Ascending aorta (tissue), 2 donors: Measurements from ENCODE around the gene BCR. TPM values are rescaled to one million over a fixed set of nuclear protein-coding genes. Genes with fewer than 3 reads are reported as not detected.
"Not testable (repeated sequence)": the region's sequence is repeated elsewhere in the genome, so short reads cannot be mapped to it uniquely, and the experiment has no call there.

ENCODE experiments used
- DNase-seq, 2 donors: peaks; one replicate each; pipeline ENCODE4 v3.0.0-alpha.2; 2019; ENCODE audit warnings: low spot score in 2 of 2
- H3K27ac ChIP-seq, 2 donors: fragments of 200-600 bp; sonication (generic); one replicate each; pipeline ENCODE4 v1.5.1; 2016 to 2017; ENCODE audit warnings: mild to moderate bottlenecking in 1 of 2
- H3K27me3 ChIP-seq: fragments of 200-600 bp; sonication (generic); one replicate; pipeline ENCODE4 v1.5.1; 2017
- H3K36me3 ChIP-seq, 2 donors: fragments of 200-600 bp; sonication (generic); one replicate each; pipeline ENCODE4 v1.5.1; 2016
- H3K4me1 ChIP-seq, 2 donors: fragments of 200-600 bp; sonication (generic); one replicate each; pipeline ENCODE4 v1.5.1; 2016 to 2017; ENCODE audit warnings: mild to moderate bottlenecking in 1 of 2
- H3K4me3 ChIP-seq, 2 donors: fragments of 200-600 bp; sonication (generic); one replicate each; pipeline ENCODE4 v1.5.1; 2016 to 2017; ENCODE audit warnings: mild to moderate bottlenecking in 1 of 2
- H3K9me3 ChIP-seq, 2 donors: fragments of 200-600 bp; sonication (generic); one replicate each; pipeline ENCODE4 v1.5.1; 2016
- CTCF ChIP-seq, 3 experiments: fragments of 200-600 bp in 2 of 3; fragments of 450-650 bp in 1 of 3; sonication (generic) in 2 of 3; IDR thresholded peaks; one replicate each; pipeline ENCODE4 v1.5.1; 2016 to 2019; ENCODE audit warnings: antibody characterized with exemption in 3 of 3, mild to moderate bottlenecking in 1 of 3, moderate library complexity in 1 of 3
- intact Hi-C: fragments of 100-400 bp; cut with DNase I; formaldehyde crosslinking; loops from one replicate; pipeline ENCODE4 v1.15.1; 2023
- total RNA-seq: library from RNA; depleted of rRNA; stranded (reverse); fragments of >200 nt; gene quantifications from one replicate; pipeline ENCODE4 v1.1.0, GENCODE V29; 2016

The BCR gene
- total RNA-seq, 1 donor from 2014 or later = 216 TPM

GRCh38 chr22:23305922-23306374 lies 125.6 kb downstream of the BCR start:
- intact Hi-C loops = no loop called here
- H3K27me3 ChIP-seq = no peaks in the 10 kb centered on the region
- peak overlapping the region; percentile 89 to 90 for H3K27ac ChIP-seq
- peaks cover 9 to 31% of the 10 kb centered on the region in 2 donors for H3K36me3 ChIP-seq
- H3K4me1 ChIP-seq = peaks cover 13 to 26% of the 10 kb centered on the region in 2 donors
- H3K4me3 ChIP-seq = no peak overlapping the region
- DNase-seq = peak; percentile 69 to 94
- TF ChIP-seq CTCF (IDR thresholded peaks at IDR 0.05) = no peak
- H3K9me3 ChIP-seq = no peaks in the 10 kb centered on the region

- TF ChIP-seq CTCF (IDR thresholded peaks at IDR 0.05) = no peak
- H3K36me3 ChIP-seq = peaks cover 9 to 26% of the 10 kb centered on the region in 2 donors
- no peaks in the 10 kb centered on the region for H3K9me3 ChIP-seq
- DNase-seq = peak in 1 of 2 donors; percentile 72
- H3K27me3 ChIP-seq = no peaks in the 10 kb centered on the region
- intact Hi-C loops = no loop called here
- peak overlapping the region; percentile 89 to 90 for H3K27ac ChIP-seq
- H3K4me3 ChIP-seq = no peak overlapping the region
- peaks cover 13 to 26% of the 10 kb centered on the region in 2 donors for H3K4me1 ChIP-seq
Measured at GRCh38 chr22:23306438-23306921, 126.2 kb downstream of the BCR start.

GRCh38 chr22:23306926-23307325 lies 126.6 kb downstream of the BCR start:
- no peak for DNase-seq
- intact Hi-C loops = no loop called here
- H3K9me3 ChIP-seq = no peaks in the 10 kb centered on the region

GRCh38 chr22:23307511-23307910 lies 127.2 kb downstream of the BCR start:
- Histone ChIP-seq H3K4me1 (peaks cover 13 to 26% of the 10 kb centered on the region in 2 donors), H3K36me3 (peaks cover 16 to 25% of the 10 kb centered on the region in 2 donors)
- peak in 1 of 2 donors; percentile 56 for DNase-seq
- intact Hi-C loops, H3K9me3 ChIP-seq, H3K27me3 ChIP-seq, H3K27ac ChIP-seq, H3K4me3 ChIP-seq: not testable (repeated sequence)

More at GRCh38 chr22:23306926-23307325, 126.6 kb downstream of the BCR start:
- no peak for TF ChIP-seq CTCF (IDR thresholded peaks at IDR 0.05)
- Histone ChIP-seq H3K4me1 (peaks cover 13 to 26% of the 10 kb centered on the region in 2 donors), H3K27me3 (no peaks in the 10 kb centered on the region), H3K4me3 (no peak overlapping the region), H3K27ac (peak overlapping the region; percentile 89 to 90), H3K36me3 (peaks cover 13 to 28% of the 10 kb centered on the region in 2 donors)

- H3K27ac ChIP-seq, H3K9me3 ChIP-seq, intact Hi-C loops, H3K27me3 ChIP-seq, H3K4me3 ChIP-seq: not testable (repeated sequence)
- DNase-seq = peak in 1 of 2 donors; percentile 35
- peaks cover 13 to 25% of the 10 kb centered on the region in 2 donors for H3K4me1 ChIP-seq
- peaks cover 23 to 26% of the 10 kb centered on the region in 2 donors for H3K36me3 ChIP-seq
Measured at GRCh38 chr22:23309261-23309660, 129.0 kb downstream of the BCR start.

- intact Hi-C loops, H3K9me3 ChIP-seq, H3K27ac ChIP-seq, H3K4me3 ChIP-seq, H3K27me3 ChIP-seq: not testable (repeated sequence)
- Histone ChIP-seq H3K36me3 (peaks cover 30 to 33% of the 10 kb centered on the region in 2 donors), H3K4me1 (peaks cover 9 to 12% of the 10 kb centered on the region in 2 donors)
- DNase-seq = peak in 1 of 2 donors; percentile 56
Measured at GRCh38 chr22:23310443-23311097, 130.3 kb downstream of the BCR start.

GRCh38 chr22:23311635-23312420 lies 131.5 kb downstream of the BCR start:
- intact Hi-C loops, H3K27ac ChIP-seq, H3K4me3 ChIP-seq, H3K27me3 ChIP-seq, H3K9me3 ChIP-seq, H3K4me1 ChIP-seq, DNase-seq: not testable (repeated sequence)
- peaks cover 30 to 33% of the 10 kb centered on the region in 2 donors for H3K36me3 ChIP-seq
